22Rv1 (cell line): ENCODE results near the gene FAM227B.

ENCODE experiments used
- CTCF ChIP-seq: fragments of 450-650 bp; IDR thresholded peaks from 2 replicates; pipeline ENCODE4 v1.5.1; 2017; ENCODE audit warnings: mild to moderate bottlenecking
- ZFX ChIP-seq: fragments of 450-650 bp; IDR thresholded peaks from 2 replicates; pipeline ENCODE4 v1.6.1; 2017; ENCODE audit warnings: antibody characterized with exemption, borderline replicate concordance

- TF ChIP-seq CTCF (no peak), ZFX (no peak)
Observed at GRCh38 chr15:49418811-49419210, 201.8 kb downstream of the FAM227B start.
